ENCODE results near the gene ZNF408. TPM values are rescaled to one million over a fixed set of nuclear protein-coding genes. Genes with fewer than 3 reads are reported as not detected.

The ZNF408 gene
- total and polyA plus RNA-seq, 2 of the 13 experiments (the other 11 are each of a cell fraction or from before 2014, with no cell fraction given), result 11.2 to 12.5 TPM

DNA sequence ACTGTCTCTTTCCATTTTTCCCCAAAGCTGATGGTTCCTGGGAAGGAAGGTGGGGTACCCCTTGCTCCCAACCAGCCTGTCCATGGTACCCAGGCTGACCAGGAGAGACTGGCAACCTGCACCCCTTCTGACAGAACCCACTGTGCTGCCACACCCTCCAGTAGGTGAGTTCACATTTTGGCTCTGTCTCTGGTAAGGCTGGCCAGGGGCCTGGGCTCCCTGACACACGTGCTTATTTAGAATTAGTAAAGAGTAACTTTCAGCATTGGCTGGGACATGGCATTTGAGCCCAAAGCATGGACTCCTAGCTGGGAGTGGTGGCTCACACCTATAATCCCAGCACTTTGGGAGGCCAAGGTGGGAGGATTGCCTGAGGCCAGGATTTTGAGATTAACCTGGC, 35.5 kb upstream of the ZNF408 start:
- no peak for ATAC-seq
- Histone ChIP-seq H3K4me3 (replicated peaks in 1 of 3; ENCODE audit: insufficient read depth in 1 of 3, low read depth in 2 of 3, low read length in 3 of 3) (no peak overlapping the region), H3K4me1 (ENCODE audit: insufficient read depth, low read length) (no peaks in the 10 kb centered on the region), H3K9me3 (ENCODE audit: low read length) (no peaks in the 10 kb centered on the region), H3K27ac (ENCODE audit: extremely low read length, insufficient read depth, low read length) (no peak overlapping the region), H3K79me2 (ENCODE audit: insufficient read depth, low read length) (no peaks in the 10 kb centered on the region), H3K36me3 (replicated peaks in 1 of 2; ENCODE audit: control insufficient read depth in 1 of 2, insufficient read depth in 2 of 2, low read length in 2 of 2) (peaks cover 38 to 87% of the 10 kb centered on the region in 2 experiments), H2AFZ (ENCODE audit: low read length) (no peak overlapping the region), H3K9ac (ENCODE audit: insufficient read depth, low read depth, low read length) (no peak overlapping the region), H4K20me1 (ENCODE audit: insufficient read depth, low read length) (no peaks in the 10 kb centered on the region), H3K27me3 (ENCODE audit: control insufficient read depth in 1 of 2, insufficient read depth in 2 of 2, low read length in 2 of 2) (no peaks in the 10 kb centered on the region), H3K4me2 (ENCODE audit: low read depth, low read length) (no peak overlapping the region)
- BruUV-seq (replicated peaks), result no TSS peak
- no peak for DNase-seq (ENCODE audit: low spot score)
- ChIA-PET CTCF (ENCODE audit: low intra/inter-chr PET ratio, low total read pairs) (no interaction called here), POLR2A (interaction anchor here (0.7 kb wide), 1 partner anchor 51 kb away, joined by 3 read pairs; no protein-coding TSS in a partner anchor)
- FAIRE-seq, result no peak
- 100% methylated on average over 1 of the region's 1 CpG for WGBS (ENCODE audit: low lambda C conversion rate)
- in situ Hi-C loops (cut with HindIII; ENCODE audit: extremely low pct_ligation_motif_present, low pct_unique_long_range_greater_than_20kb) (no loop called here), intact Hi-C loops (cut with micrococcal nuclease; ENCODE audit: unreplicated experiment) (no loop called here)
- no peak for TF ChIP-seq KLF6 (CRISPR knock-in tag; IDR thresholded peaks at IDR 0.05)
- TF ChIP-seq ETV6 (CRISPR knock-in tag; conservative IDR thresholded peaks at IDR 0.05), result no peak
- no peak for TF ChIP-seq BCLAF1 (IDR thresholded peaks at IDR 0.05)
- TF ChIP-seq, protein P1, sequence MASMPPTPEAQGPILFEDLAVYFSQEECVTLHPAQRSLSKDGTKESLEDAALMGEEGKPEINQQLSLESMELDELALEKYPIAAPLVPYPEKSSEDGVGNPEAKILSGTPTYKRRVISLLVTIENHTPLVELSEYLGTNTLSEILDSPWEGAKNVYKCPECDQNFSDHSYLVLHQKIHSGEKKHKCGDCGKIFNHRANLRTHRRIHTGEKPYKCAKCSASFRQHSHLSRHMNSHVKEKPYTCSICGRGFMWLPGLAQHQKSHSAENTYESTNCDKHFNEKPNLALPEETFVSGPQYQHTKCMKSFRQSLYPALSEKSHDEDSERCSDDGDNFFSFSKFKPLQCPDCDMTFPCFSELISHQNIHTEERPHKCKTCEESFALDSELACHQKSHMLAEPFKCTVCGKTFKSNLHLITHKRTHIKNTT (CRISPR knock-in tag; IDR thresholded peaks at IDR 0.05), result no peak
- TF ChIP-seq CREM (IDR thresholded peaks at IDR 0.05), result no peak
- no peak for TF ChIP-seq CREM (CRISPR knock-in tag; IDR thresholded peaks at IDR 0.05)
- no peak for TF ChIP-seq ZNF3 (CRISPR knock-in tag; IDR thresholded peaks at IDR 0.05)
- no peak for TF ChIP-seq FOXJ3 (CRISPR knock-in tag; IDR thresholded peaks at IDR 0.05; ENCODE audit: borderline replicate concordance)
- no peak for TF ChIP-seq SOX5 (CRISPR knock-in tag; IDR thresholded peaks at IDR 0.05; ENCODE audit: borderline replicate concordance)
- TF ChIP-seq, protein P2, sequence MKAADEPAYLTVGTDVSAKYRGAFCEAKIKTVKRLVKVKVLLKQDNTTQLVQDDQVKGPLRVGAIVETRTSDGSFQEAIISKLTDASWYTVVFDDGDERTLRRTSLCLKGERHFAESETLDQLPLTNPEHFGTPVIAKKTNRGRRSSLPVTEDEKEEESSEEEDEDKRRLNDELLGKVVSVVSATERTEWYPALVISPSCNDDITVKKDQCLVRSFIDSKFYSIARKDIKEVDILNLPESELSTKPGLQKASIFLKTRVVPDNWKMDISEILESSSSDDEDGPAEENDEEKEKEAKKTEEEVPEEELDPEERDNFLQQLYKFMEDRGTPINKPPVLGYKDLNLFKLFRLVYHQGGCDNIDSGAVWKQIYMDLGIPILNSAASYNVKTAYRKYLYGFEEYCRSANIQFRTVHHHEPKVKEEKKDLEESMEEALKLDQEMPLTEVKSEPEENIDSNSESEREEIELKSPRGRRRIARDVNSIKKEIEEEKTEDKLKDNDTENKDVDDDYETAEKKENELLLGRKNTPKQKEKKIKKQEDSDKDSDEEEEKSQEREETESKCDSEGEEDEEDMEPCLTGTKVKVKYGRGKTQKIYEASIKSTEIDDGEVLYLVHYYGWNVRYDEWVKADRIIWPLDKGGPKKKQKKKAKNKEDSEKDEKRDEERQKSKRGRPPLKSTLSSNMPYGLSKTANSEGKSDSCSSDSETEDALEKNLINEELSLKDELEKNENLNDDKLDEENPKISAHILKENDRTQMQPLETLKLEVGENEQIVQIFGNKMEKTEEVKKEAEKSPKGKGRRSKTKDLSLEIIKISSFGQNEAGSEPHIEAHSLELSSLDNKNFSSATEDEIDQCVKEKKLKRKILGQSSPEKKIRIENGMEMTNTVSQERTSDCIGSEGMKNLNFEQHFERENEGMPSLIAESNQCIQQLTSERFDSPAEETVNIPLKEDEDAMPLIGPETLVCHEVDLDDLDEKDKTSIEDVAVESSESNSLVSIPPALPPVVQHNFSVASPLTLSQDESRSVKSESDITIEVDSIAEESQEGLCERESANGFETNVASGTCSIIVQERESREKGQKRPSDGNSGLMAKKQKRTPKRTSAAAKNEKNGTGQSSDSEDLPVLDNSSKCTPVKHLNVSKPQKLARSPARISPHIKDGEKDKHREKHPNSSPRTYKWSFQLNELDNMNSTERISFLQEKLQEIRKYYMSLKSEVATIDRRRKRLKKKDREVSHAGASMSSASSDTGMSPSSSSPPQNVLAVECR (CRISPR knock-in tag; IDR thresholded peaks at IDR 0.05; ENCODE audit: borderline replicate concordance), result no peak
- no peak for TF ChIP-seq SP1 (IDR thresholded peaks at IDR 0.05)
- no peak for TF ChIP-seq SP1 (CRISPR knock-in tag; IDR thresholded peaks at IDR 0.05)
- TF ChIP-seq ZNF629 (CRISPR knock-in tag; conservative IDR thresholded peaks at IDR 0.05), result no peak
- TF ChIP-seq TBX2 (CRISPR knock-in tag; IDR thresholded peaks at IDR 0.05; ENCODE audit: borderline replicate concordance), result no peak
- TF ChIP-seq FOXP1 (IDR thresholded peaks at IDR 0.05), result no peak
- no peak for TF ChIP-seq FOXP1 (CRISPR knock-in tag; IDR thresholded peaks at IDR 0.05)
- TF ChIP-seq CERS6 (CRISPR knock-in tag; IDR thresholded peaks at IDR 0.05), result no peak
- TF ChIP-seq STAG1 (CRISPR knock-in tag; IDR thresholded peaks at IDR 0.05), result no peak
- TF ChIP-seq PHF5A (CRISPR knock-in tag; IDR thresholded peaks at IDR 0.05; ENCODE audit: low read depth, unreplicated experiment), result no peak
- no peak for TF ChIP-seq NCOA1 (CRISPR knock-in tag; IDR thresholded peaks at IDR 0.05)
